IMR-90 (cell line): Measurements from ENCODE around the gene MTA3. TPM values are rescaled to one million over a fixed set of nuclear protein-coding genes. Genes with fewer than 3 reads are reported as not detected.
"Not testable (repeated sequence)": the region's sequence is repeated elsewhere in the genome, so short reads cannot be mapped to it uniquely, and the experiment has no call there.

Experiments
- ATAC-seq: fragments of 200-7000 bp; cut with Tn5 transposase; 2 replicates; pipeline ENCODE4 v1.9.1; 2020; ENCODE audit warnings: low read depth, mild to moderate bottlenecking, moderate library complexity
- BruUV-seq: library from RNA; stranded (reverse); fragments of 400-500 nt; replicated peaks from 2 replicates; lab custom pipeline; 2021; lab: Mats Ljungman, UMichigan
- CTCF ChIA-PET: fragments of 300-600 bp; formaldehyde crosslinking; extraction: SDS; loops from one replicate; lab custom pipeline; 2021; ENCODE audit warnings: antibody characterized with exemption; lab: Yijun Ruan, JAX
- POLR2A ChIA-PET: fragments of 300-600 bp; sonication (Branson Sonifier 250); formaldehyde crosslinking; loops from one replicate; lab custom pipeline; 2022; ENCODE audit warnings: antibody characterized with exemption; ENCODE audit not compliant: unreplicated experiment; lab: Charles Lee
- DNase-seq: peaks from one replicate; pipeline ENCODE4 v3.0.0; 2013
- H2AFZ ChIP-seq: replicated peaks from 2 replicates; pipeline ENCODE3; 2013; ENCODE audit warnings: low read length, mild to moderate bottlenecking; ENCODE audit not compliant: poor library complexity
- H2AK5ac ChIP-seq: 2 replicates; pipeline ENCODE4 v1.6.1; 2013; ENCODE audit warnings: low read depth, low read length, inconsistent platforms
- H2AK9ac ChIP-seq: replicated peaks from 2 replicates; pipeline ENCODE3; 2013; ENCODE audit warnings: mild to moderate bottlenecking, low read depth, low read length, moderate library complexity; ENCODE audit not compliant: poor library complexity
- H2BK120ac ChIP-seq: 2 replicates; pipeline ENCODE4 v1.6.1; 2013; ENCODE audit warnings: low read depth, low read length, inconsistent platforms
- H2BK15ac ChIP-seq: 3 replicates; pipeline ENCODE4 v1.6.1; 2013; ENCODE audit warnings: low read depth, low read length, inconsistent platforms
- H2BK20ac ChIP-seq: 2 replicates; pipeline ENCODE4 v1.6.1; 2013; ENCODE audit warnings: low read depth, mild to moderate bottlenecking, inconsistent platforms, low read length, moderate library complexity
- H2BK5ac ChIP-seq: 2 replicates; pipeline ENCODE4 v1.6.1; 2013; ENCODE audit warnings: mild to moderate bottlenecking, low read depth, low read length, inconsistent platforms; ENCODE audit not compliant: poor library complexity, severe bottlenecking
- H3K14ac ChIP-seq: replicated peaks from 2 replicates; pipeline ENCODE4 v1.6.1; 2013; ENCODE audit warnings: low read depth, low read length, inconsistent platforms
- H3K18ac ChIP-seq: 2 replicates; pipeline ENCODE4 v1.6.1; 2013; ENCODE audit warnings: low read depth, low read length, control low read depth
- H3K23ac ChIP-seq: 2 replicates; pipeline ENCODE4 v1.6.1; 2013; ENCODE audit warnings: low read depth, low read length, inconsistent platforms
- H3K27ac ChIP-seq: 2 replicates; pipeline ENCODE4 v1.5.1; 2013; ENCODE audit warnings: mild to moderate bottlenecking, control low read depth, low read length; ENCODE audit not compliant: insufficient read depth
- H3K27me3 ChIP-seq: 2 replicates; pipeline ENCODE4 v1.6.1; 2013; ENCODE audit warnings: low read length; ENCODE audit not compliant: control insufficient read depth, insufficient read depth
- H3K36me3 ChIP-seq: 2 replicates; pipeline ENCODE4 v1.6.1; 2013; ENCODE audit warnings: low read length, mixed read lengths; ENCODE audit not compliant: control insufficient read depth, insufficient read depth
- H3K4ac ChIP-seq: 2 replicates; pipeline ENCODE4 v1.6.1; 2013; ENCODE audit warnings: low read depth, low read length, inconsistent platforms
- H3K4me1 ChIP-seq: 2 replicates; pipeline ENCODE4 v1.6.1; 2013; ENCODE audit warnings: low read length, mixed read lengths; ENCODE audit not compliant: control insufficient read depth, insufficient read depth
- H3K4me2 ChIP-seq: 2 replicates; pipeline ENCODE4 v1.6.1; 2013; ENCODE audit warnings: low read depth, mild to moderate bottlenecking, control low read depth, low read length, moderate library complexity
- H3K4me3 ChIP-seq: 2 replicates; pipeline ENCODE4 v1.5.1; 2013; ENCODE audit warnings: low read depth, mild to moderate bottlenecking, control low read depth, low read length, moderate library complexity; ENCODE audit not compliant: insufficient read depth
- H3K56ac ChIP-seq: 2 replicates; pipeline ENCODE4 v1.6.1; 2013; ENCODE audit warnings: low read length, inconsistent platforms; ENCODE audit not compliant: insufficient read depth; ENCODE audit errors: extremely low read depth
- H3K79me1 ChIP-seq, 2 experiments: 2 replicates each; pipeline ENCODE4 v1.6.1; 2013; ENCODE audit warnings: low read length in 2 of 2, inconsistent platforms in 1 of 2, low read depth in 1 of 2
- H3K9ac ChIP-seq: 2 replicates; pipeline ENCODE4 v1.6.1; 2013; ENCODE audit warnings: low read depth, low read length, control low read depth
- H3K9me1 ChIP-seq: 2 replicates; pipeline ENCODE4 v1.6.1; 2013; ENCODE audit warnings: low read length, inconsistent platforms; ENCODE audit not compliant: insufficient read depth
- H3K9me3 ChIP-seq: 2 replicates; pipeline ENCODE4 v1.6.1; 2013; ENCODE audit warnings: low read length; ENCODE audit not compliant: control insufficient read depth, insufficient read depth
- H4K20me1 ChIP-seq: 2 replicates; pipeline ENCODE4 v1.6.1; 2013; ENCODE audit warnings: low read length, inconsistent platforms; ENCODE audit not compliant: insufficient read depth
- H4K5ac ChIP-seq: 2 replicates; pipeline ENCODE4 v1.6.1; 2013; ENCODE audit warnings: mild to moderate bottlenecking, low read depth, low read length, control low read depth
- H4K8ac ChIP-seq, 2 experiments: 2 replicates each; pipeline ENCODE4 v1.6.1; 2013; ENCODE audit warnings: low read depth in 2 of 2, low read length in 2 of 2, control low read depth in 1 of 2, inconsistent platforms in 1 of 2
- H4K91ac ChIP-seq: 2 replicates; pipeline ENCODE4 v1.6.1; 2013; ENCODE audit warnings: low read depth, low read length, inconsistent platforms; ENCODE audit not compliant: insufficient read depth
- WGBS, 2 experiments: methylation state at CpG; one replicate each; pipeline versions ENCODE4 v1.1.5 to v1.1.7; 2013; ENCODE audit warnings: missing lambda C conversion rate in 2 of 2; ENCODE audit not compliant: insufficient read length in 1 of 2; ENCODE audit errors: extremely low coverage in 2 of 2; 5-methylcytosine and 5-hydroxymethylcytosine counted together
- dilution Hi-C: fragments of 300-500 bp; cut with HindIII; formaldehyde crosslinking; loops from one replicate; pipeline ENCODE4 v1.14.3; 2018; ENCODE audit warnings: low sequenced_read_pairs; ENCODE audit not compliant: unreplicated experiment
- in situ Hi-C: fragments of 300-500 bp; cut with MboI; formaldehyde crosslinking; loops from 3 replicates; pipeline ENCODE4 v1.14.3; 2019; ENCODE audit warnings: low sequenced_read_pairs, inconsistent platforms, mixed read lengths
- intact Hi-C: fragments of 100-400 bp; cut with micrococcal nuclease; formaldehyde crosslinking; loops from 2 replicates; pipeline ENCODE4 v1.10.0; 2022
- polyA plus RNA-seq, 3 experiments: library from polyadenylated mRNA; depleted of rRNA; stranded (reverse); fragments of >200 nt; gene quantifications; 2 replicates each; pipeline ENCODE4 v1.2.3, GENCODE V29; 2012; ENCODE audit warnings: low replicate concordance in 1 of 3
- total RNA-seq: library from RNA; depleted of rRNA; stranded (reverse); fragments of >200 nt; gene quantifications from 2 replicates; pipeline ENCODE4 v1.2.3, GENCODE V29; 2012

The MTA3 gene
- total and polyA plus RNA-seq, 2 of the 4 experiments (the other 2 are of a cell fraction) = 31.9 to 34.3 TPM

- not testable (repeated sequence) for H3K4me1 ChIP-seq
Measured at GRCh38 chr2:42628024-42628423, 59.6 kb downstream of the MTA3 start.

More at GRCh38 chr2:42628024-42628423, 59.6 kb downstream of the MTA3 start:
- H3K56ac ChIP-seq, H3K4ac ChIP-seq, H3K9me1 ChIP-seq, H2AFZ ChIP-seq, H2BK120ac ChIP-seq, H4K8ac ChIP-seq, H3K23ac ChIP-seq, H3K36me3 ChIP-seq, H4K91ac ChIP-seq, H4K5ac ChIP-seq, H3K4me2 ChIP-seq, H3K9me3 ChIP-seq, H2AK5ac ChIP-seq, in situ Hi-C loops, BruUV-seq, H3K18ac ChIP-seq, POLR2A ChIA-PET, H2AK9ac ChIP-seq, H3K27ac ChIP-seq, DNase-seq, H3K14ac ChIP-seq, H3K9ac ChIP-seq, H2BK5ac ChIP-seq, H3K4me3 ChIP-seq, H2BK15ac ChIP-seq, H3K27me3 ChIP-seq, H4K20me1 ChIP-seq, ATAC-seq, H2BK20ac ChIP-seq, intact Hi-C loops, dilution Hi-C loops: not testable (repeated sequence)
- WGBS, 2 experiments = 88% methylated on average over 1 of the region's 10 CpGs; no CpG with 5 or more reads in 1 of the 2 experiments
- H3K79me1 ChIP-seq = peaks cover 3 to 11% of the 10 kb centered on the region in 2 experiments; a peak in 3 of 4 replicates
- CTCF ChIA-PET = interaction anchor here (0.6 kb wide), 1 partner anchor 7 kb away, joined by 3 read pairs; no protein-coding TSS in a partner anchor
